ENCODE measurements around the gene RAB1A. TPM values are rescaled to one million over a fixed set of nuclear protein-coding genes. Genes with fewer than 3 reads are reported as not detected.

RAB1A gene
- total and polyA plus RNA-seq, 2 of the 13 experiments (the other 11 are each of a cell fraction or from before 2014, with no cell fraction given) = 206 to 226 TPM

DNA sequence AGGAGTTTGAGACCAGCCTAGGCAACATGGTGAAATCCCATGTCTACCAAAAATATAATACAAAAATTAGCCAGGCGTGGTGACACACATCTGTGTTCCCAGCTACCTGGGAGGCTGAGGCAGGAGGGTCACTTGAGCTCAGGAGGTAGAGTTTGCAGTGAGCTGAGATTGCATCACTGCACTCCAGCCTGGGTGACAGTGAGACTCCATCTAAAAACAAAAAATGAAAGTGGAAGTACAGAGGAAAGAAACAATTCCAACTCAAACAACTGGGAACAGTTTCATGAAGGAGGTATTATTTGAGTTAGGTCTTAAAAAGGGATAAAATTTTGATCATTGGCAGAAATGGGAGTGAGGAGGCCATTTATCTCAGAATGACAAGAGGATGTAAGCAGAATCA is 6.3 kb upstream of the RAB1A start (continued):
- no peak for TF ChIP-seq ZNF160 (CRISPR knock-in tag; IDR thresholded peaks at IDR 0.05)
- no peak for TF ChIP-seq AGO1 (IDR thresholded peaks at IDR 0.05; ENCODE audit: low read depth, low read length, poor library complexity, severe bottlenecking)
- TF ChIP-seq ASH2L (IDR thresholded peaks at IDR 0.05; ENCODE audit: insufficient read length, low read depth, low read length) = no peak
- TF ChIP-seq, protein P1, sequence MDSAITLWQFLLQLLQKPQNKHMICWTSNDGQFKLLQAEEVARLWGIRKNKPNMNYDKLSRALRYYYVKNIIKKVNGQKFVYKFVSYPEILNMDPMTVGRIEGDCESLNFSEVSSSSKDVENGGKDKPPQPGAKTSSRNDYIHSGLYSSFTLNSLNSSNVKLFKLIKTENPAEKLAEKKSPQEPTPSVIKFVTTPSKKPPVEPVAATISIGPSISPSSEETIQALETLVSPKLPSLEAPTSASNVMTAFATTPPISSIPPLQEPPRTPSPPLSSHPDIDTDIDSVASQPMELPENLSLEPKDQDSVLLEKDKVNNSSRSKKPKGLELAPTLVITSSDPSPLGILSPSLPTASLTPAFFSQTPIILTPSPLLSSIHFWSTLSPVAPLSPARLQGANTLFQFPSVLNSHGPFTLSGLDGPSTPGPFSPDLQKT (CRISPR knock-in tag; IDR thresholded peaks at IDR 0.05; ENCODE audit: borderline replicate concordance) = no peak
- no peak for TF ChIP-seq ARNT (IDR thresholded peaks at IDR 0.05)
- TF ChIP-seq TSC22D2 (CRISPR knock-in tag; IDR thresholded peaks at IDR 0.05; ENCODE audit: borderline replicate concordance) = no peak
- TF ChIP-seq HOXA3 (CRISPR knock-in tag; IDR thresholded peaks at IDR 0.05) = no peak
- TF ChIP-seq FOSL1 (CRISPR knock-in tag; IDR thresholded peaks at IDR 0.05; ENCODE audit: borderline replicate concordance) = no peak
- TF ChIP-seq TAF15 (IDR thresholded peaks at IDR 0.05; ENCODE audit: low read depth, low read length, poor library complexity, severe bottlenecking) = no peak
- TF ChIP-seq NBN (conservative IDR thresholded peaks at IDR 0.05) = no peak

DNA sequence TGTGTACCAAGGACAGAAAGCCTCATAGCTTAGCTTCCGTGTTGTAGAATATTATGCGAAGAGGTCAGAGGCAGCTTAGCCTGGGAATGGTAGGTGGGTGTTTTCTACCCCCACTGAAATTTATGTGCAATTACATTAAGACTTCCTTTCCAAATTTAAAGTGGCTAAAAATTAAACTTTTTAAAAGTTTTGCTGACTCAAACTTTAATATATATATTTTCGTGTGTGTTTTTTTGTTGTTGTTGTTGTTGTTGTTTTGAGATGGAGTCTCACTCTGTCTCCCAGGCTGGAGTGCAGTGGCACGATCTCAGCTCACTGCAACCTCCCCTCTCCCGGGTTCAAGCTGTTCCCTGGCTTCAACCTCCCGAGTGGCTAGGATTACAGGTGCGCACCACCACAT is 4.3 kb upstream of the RAB1A start:
- Histone ChIP-seq H3K4me3 (replicated peaks in 1 of 3; ENCODE audit: insufficient read depth in 1 of 3, low read depth in 2 of 3, low read length in 3 of 3) (no peak overlapping the region), H3K27ac (ENCODE audit: extremely low read length, insufficient read depth, low read length) (no peak overlapping the region), H3K4me2 (ENCODE audit: low read depth, low read length) (no peak overlapping the region), H2AFZ (ENCODE audit: low read length) (no peak overlapping the region), H3K4me1 (ENCODE audit: insufficient read depth, low read length) (peaks cover 59% of the 10 kb centered on the region), H3K9ac (ENCODE audit: insufficient read depth, low read depth, low read length) (no peak overlapping the region), H4K20me1 (ENCODE audit: insufficient read depth, low read length) (peaks cover 3% of the 10 kb centered on the region; the same call in 1 of the 2 replicates), H3K27me3 (ENCODE audit: control insufficient read depth in 1 of 2, insufficient read depth in 2 of 2, low read length in 2 of 2) (peaks cover 0 to 1% of the 10 kb centered on the region in 2 experiments; a peak in 1 of 5 replicates), H3K9me3 (ENCODE audit: low read length) (no peaks in the 10 kb centered on the region), H3K79me2 (ENCODE audit: insufficient read depth, low read length) (peaks cover 8% of the 10 kb centered on the region), H3K36me3 (replicated peaks in 1 of 2; ENCODE audit: control insufficient read depth in 1 of 2, insufficient read depth in 2 of 2, low read length in 2 of 2) (no peaks in the 10 kb centered on the region)
- TF ChIP-seq ZNF460 (CRISPR knock-in tag; IDR thresholded peaks at IDR 0.05; ENCODE audit: borderline replicate concordance) = peak; percentile 17; the same call in 1 of the 2 replicates
- TF ChIP-seq WIZ (CRISPR knock-in tag; IDR thresholded peaks at IDR 0.05) = no peak
- TF ChIP-seq MAFK (conservative IDR thresholded peaks at IDR 0.05 in 1 of 2, IDR thresholded peaks at IDR 0.05 in 1 of 2; ENCODE audit: low read length in 2 of 2) = peak in 1 of 2 experiments; percentile 53; a peak in 2 of 4 replicates
- TF ChIP-seq RFX5 (IDR thresholded peaks at IDR 0.05; ENCODE audit: low read depth, low read length) = no peak
- no peak for TF ChIP-seq HNRNPH1 (optimal IDR thresholded peaks at IDR 0.05; ENCODE audit: low read depth, low read length)
- no peak for TF ChIP-seq POGZ (CRISPR knock-in tag; IDR thresholded peaks at IDR 0.05)
- intact Hi-C loops (cut with micrococcal nuclease; ENCODE audit: unreplicated experiment) (loop anchor here (5.0 kb wide), 4 partner anchors 37 to 93 kb away; partner anchors contain the start of genes ACTR2 and CEP68), in situ Hi-C loops (cut with HindIII; ENCODE audit: extremely low pct_ligation_motif_present, low pct_unique_long_range_greater_than_20kb) (no loop called here)
- 67% methylated on average over 7 of the region's 7 CpGs for WGBS (ENCODE audit: low lambda C conversion rate)
- no peak for FAIRE-seq
- ATAC-seq = no peak
- no peak for DNase-seq (ENCODE audit: low spot score)
- BruUV-seq (replicated peaks) = no TSS peak
- POLR2A ChIA-PET = interaction anchor here (2.0 kb wide), 1 partner anchor 78 kb away, joined by 5 read pairs; the partner anchor contains the start of gene CEP68
- CTCF ChIA-PET (ENCODE audit: low intra/inter-chr PET ratio, low total read pairs) = no interaction called here
